Activated naive CD4-positive, alpha-beta T cell (primary cell): ENCODE measurements around the gene NR2F6.

ENCODE experiments used
- DNase-seq, 4 experiments: peaks; one replicate each; lab custom pipeline; 2025; lab: John Stamatoyannopoulos, UW

Gene NR2F6

GRCh38 chr19:17263712-17264640 lies 18.3 kb upstream of the NR2F6 start:
- no peak for DNase-seq

- no peak for DNase-seq
Observed at GRCh38 chr19:17262557-17262956, 16.8 kb upstream of the NR2F6 start.

- peak; percentile 76 to 87 (median 86) for DNase-seq
Observed at GRCh38 chr19:17260842-17261325, 15.2 kb upstream of the NR2F6 start.

GRCh38 chr19:17259934-17260333 lies 14.2 kb upstream of the NR2F6 start:
- no peak for DNase-seq

GRCh38 chr19:17259118-17259780 lies 13.5 kb upstream of the NR2F6 start:
- no peak for DNase-seq

- no peak for DNase-seq
Observed at GRCh38 chr19:17256130-17256529, 10.4 kb upstream of the NR2F6 start.

- DNase-seq = no peak
Observed at GRCh38 chr19:17255150-17255621, 9.5 kb upstream of the NR2F6 start.

- no peak for DNase-seq
Observed at GRCh38 chr19:17254636-17255035, 8.9 kb upstream of the NR2F6 start.

- DNase-seq = no peak
Observed at GRCh38 chr19:17249887-17250548, 4.3 kb upstream of the NR2F6 start.

- no peak for DNase-seq
Observed at GRCh38 chr19:17248011-17248776, 2.5 kb upstream of the NR2F6 start.

- DNase-seq = no peak
Observed at GRCh38 chr19:17246681-17247425, 1.1 kb upstream of the NR2F6 start.

- DNase-seq = no peak
Observed at GRCh38 chr19:17244618-17245534, 843 bp downstream of the NR2F6 start.

GRCh38 chr19:17243830-17244617 lies 1.7 kb downstream of the NR2F6 start:
- no peak for DNase-seq

- DNase-seq = no peak
Observed at GRCh38 chr19:17243211-17243829, 2.4 kb downstream of the NR2F6 start.

- no peak for DNase-seq
Observed at GRCh38 chr19:17242431-17243208, 3.1 kb downstream of the NR2F6 start.

GRCh38 chr19:17240826-17241399 lies 4.8 kb downstream of the NR2F6 start:
- no peak for DNase-seq

GRCh38 chr19:17240062-17240752 lies 5.5 kb downstream of the NR2F6 start:
- no peak for DNase-seq
